RWPE2 (cell line): ENCODE data around the gene MTRFR.

ENCODE experiments used
- ATAC-seq: fragments of 200-7000 bp; cut with Tn5 transposase; 3 replicates; pipeline ENCODE4 v1.9.1; 2021; ENCODE audit warnings: low read depth
- DNase-seq: peaks from one replicate; pipeline ENCODE4 v3.0.0-alpha.2; 2020; ENCODE audit warnings: low spot score
- H3K27ac ChIP-seq: fragments of 450-650 bp; 2 replicates; pipeline ENCODE4 v1.5.1; 2017; ENCODE audit warnings: mild to moderate bottlenecking; ENCODE audit not compliant: poor library complexity, severe bottlenecking
- H3K27me3 ChIP-seq: fragments of 250-450 bp; sonication (Bioruptor Pico); 2 replicates; pipeline ENCODE4 v1.5.1; 2021; ENCODE audit warnings: mild to moderate bottlenecking, moderate library complexity; ENCODE audit not compliant: insufficient read depth, poor library complexity, severe bottlenecking
- H3K36me3 ChIP-seq: fragments of 250-450 bp; sonication (Bioruptor Pico); 2 replicates; pipeline ENCODE4 v1.5.1; 2020; ENCODE audit warnings: low read depth, mild to moderate bottlenecking, moderate library complexity
- H3K4me1 ChIP-seq: fragments of 250-450 bp; sonication (Bioruptor Pico); 2 replicates; pipeline ENCODE4 v1.5.1; 2021; ENCODE audit warnings: mild to moderate bottlenecking, moderate library complexity; ENCODE audit not compliant: insufficient read depth, poor library complexity, severe bottlenecking
- H3K4me3 ChIP-seq: fragments of 250-450 bp; sonication (Bioruptor Pico); 2 replicates; pipeline ENCODE4 v1.5.1; 2021; ENCODE audit warnings: mild to moderate bottlenecking, moderate library complexity; ENCODE audit not compliant: severe bottlenecking
- H3K9me3 ChIP-seq: fragments of 250-450 bp; sonication (Bioruptor Pico); 2 replicates; pipeline ENCODE4 v1.5.1; 2021; ENCODE audit warnings: mild to moderate bottlenecking, moderate library complexity; ENCODE audit not compliant: severe bottlenecking
- TF ChIP-seq, protein P1 (sequence below): fragments of 450-650 bp; IDR thresholded peaks from one replicate; pipeline ENCODE4 v1.5.1; 2017; ENCODE audit warnings: mild to moderate bottlenecking, moderate library complexity; ENCODE audit not compliant: poor library complexity, severe bottlenecking

Gene MTRFR

DNA sequence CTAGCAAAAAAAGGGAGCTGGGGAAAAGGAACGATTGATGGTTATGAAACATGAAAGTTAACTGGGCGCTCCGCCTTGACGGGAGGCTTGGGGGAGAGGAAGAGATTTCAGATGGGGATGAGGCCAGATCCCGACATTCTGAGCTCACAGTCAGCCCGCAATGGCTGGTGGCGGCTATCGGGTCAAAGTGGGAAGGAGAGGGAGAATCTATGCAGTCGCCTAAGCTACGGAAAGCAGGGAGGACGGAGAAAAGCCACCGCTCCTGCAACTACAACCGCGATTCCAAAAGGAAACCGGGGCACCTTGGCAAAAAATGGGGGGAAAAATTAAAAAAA, 797 bp upstream of the MTRFR start:
- Histone ChIP-seq H3K27me3 (no peaks in the 10 kb centered on the region), H3K36me3 (peaks cover 34% of the 10 kb centered on the region), H3K9me3 (no peaks in the 10 kb centered on the region), H3K4me1 (peaks cover 21% of the 10 kb centered on the region), H3K27ac (peak overlapping the region; percentile 44), H3K4me3 (peak overlapping the region; percentile 56)
- TF ChIP-seq, protein P1, sequence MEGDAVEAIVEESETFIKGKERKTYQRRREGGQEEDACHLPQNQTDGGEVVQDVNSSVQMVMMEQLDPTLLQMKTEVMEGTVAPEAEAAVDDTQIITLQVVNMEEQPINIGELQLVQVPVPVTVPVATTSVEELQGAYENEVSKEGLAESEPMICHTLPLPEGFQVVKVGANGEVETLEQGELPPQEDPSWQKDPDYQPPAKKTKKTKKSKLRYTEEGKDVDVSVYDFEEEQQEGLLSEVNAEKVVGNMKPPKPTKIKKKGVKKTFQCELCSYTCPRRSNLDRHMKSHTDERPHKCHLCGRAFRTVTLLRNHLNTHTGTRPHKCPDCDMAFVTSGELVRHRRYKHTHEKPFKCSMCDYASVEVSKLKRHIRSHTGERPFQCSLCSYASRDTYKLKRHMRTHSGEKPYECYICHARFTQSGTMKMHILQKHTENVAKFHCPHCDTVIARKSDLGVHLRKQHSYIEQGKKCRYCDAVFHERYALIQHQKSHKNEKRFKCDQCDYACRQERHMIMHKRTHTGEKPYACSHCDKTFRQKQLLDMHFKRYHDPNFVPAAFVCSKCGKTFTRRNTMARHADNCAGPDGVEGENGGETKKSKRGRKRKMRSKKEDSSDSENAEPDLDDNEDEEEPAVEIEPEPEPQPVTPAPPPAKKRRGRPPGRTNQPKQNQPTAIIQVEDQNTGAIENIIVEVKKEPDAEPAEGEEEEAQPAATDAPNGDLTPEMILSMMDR: no peak
- no peak for DNase-seq
- ATAC-seq: peak; percentile 9; the same call in 1 of the 3 replicates

DNA sequence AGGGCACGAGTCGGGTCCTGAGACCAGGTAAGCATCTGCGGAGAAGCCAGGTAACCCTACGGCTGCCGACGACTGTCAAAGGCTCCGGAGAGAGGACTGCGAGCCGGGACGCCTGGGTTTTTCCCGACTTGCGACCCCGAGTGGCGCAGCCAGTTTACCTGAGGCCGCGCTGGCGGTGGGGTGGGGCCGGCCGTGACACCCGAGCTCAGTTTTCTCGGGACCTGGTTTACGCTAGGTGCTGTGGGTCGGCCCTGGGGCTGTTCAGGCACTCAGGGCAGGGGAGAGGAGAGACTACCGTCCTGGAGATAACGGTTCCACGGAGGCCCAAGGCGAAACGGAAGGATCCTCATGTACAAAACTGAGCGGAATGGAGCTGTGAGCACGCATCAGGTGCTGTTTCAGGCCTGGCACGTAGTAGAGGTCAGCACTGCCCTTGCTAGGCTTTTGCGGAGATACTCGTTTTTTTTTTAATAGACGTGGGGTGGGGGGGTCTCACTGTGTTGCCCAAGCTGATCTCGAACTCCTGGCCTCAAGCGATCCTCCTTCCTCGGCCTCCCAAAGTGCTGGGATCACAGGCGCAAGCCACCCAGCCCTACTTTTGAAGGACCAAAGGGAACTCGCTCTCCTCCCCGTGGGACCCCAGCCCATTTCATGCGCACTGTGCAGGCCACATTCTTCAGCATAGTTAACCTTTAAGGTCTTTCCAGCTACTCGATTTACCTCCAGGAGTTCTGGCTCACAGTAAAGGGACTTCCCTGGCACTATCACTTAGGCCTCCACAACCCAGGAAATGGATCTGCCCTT, 471 bp downstream of the MTRFR start:
- peak; percentile 9 for ATAC-seq
- Histone ChIP-seq H3K4me1 (peaks cover 22% of the 10 kb centered on the region), H3K27ac (peak overlapping the region; percentile 44), H3K27me3 (no peaks in the 10 kb centered on the region), H3K9me3 (no peaks in the 10 kb centered on the region), H3K36me3 (peaks cover 36% of the 10 kb centered on the region), H3K4me3 (peak overlapping the region; percentile 56)
- DNase-seq: no peak
- TF ChIP-seq, protein P1: no peak

DNA sequence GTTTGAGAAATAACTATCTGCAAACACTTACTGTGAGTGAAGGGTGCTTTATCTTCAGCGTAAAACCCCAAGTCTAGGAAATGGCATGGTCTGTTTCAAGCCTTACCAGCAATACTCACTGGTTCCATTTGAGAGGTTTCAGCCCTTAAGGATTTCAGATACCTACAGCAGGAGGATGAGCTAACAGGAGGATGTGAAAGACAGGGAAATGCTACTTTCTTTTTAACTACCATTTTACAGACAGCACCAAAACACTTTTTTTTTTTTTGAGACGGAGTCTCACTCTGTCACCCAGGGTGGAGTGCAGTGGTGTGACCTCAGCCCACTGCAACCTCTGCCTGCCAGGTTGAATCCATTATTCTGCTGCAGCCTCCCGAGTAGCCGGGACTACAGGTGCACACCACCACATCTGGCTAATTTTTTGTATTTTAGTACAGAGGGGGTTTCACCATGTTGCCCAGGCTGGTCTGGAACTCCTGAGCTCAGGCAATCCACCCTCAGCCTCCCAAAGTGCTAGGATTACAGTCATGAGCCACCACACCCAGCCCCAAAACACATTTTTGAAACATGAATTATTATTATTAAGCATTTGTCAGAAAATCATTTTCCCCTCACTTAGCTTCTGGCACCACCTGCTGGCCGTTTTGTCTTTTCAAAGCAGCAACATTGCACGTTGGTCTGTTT, 4.6 kb downstream of the MTRFR start:
- DNase-seq (no peak), ATAC-seq (peak; percentile 13; the same call in 1 of the 3 replicates)
- Histone ChIP-seq H3K27ac (no peak overlapping the region), H3K4me3 (no peak overlapping the region), H3K36me3 (peaks cover 40% of the 10 kb centered on the region), H3K4me1 (peaks cover 13% of the 10 kb centered on the region), H3K9me3 (no peaks in the 10 kb centered on the region), H3K27me3 (no peaks in the 10 kb centered on the region)
- TF ChIP-seq, protein P1: peak; percentile 94

DNA sequence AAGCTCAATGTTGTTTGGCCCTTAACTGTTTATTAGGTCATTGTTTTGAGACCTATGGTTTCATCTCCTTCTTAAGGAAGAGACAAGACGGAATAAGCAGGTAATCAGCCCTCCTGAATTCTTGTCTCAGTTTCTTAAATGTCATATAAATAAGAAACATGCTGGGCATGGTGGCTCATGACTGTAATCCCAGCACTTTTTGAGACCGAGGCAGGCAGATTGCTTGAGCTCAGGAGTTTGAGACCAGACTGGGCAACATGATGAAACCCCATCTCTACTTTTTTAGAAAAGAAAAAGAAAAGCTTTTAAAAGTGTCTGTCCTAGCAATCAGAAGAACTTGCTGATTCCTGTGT, 5.1 kb downstream of the MTRFR start:
- no peak for DNase-seq
- Histone ChIP-seq H3K36me3 (peaks cover 43% of the 10 kb centered on the region), H3K4me3 (no peak overlapping the region), H3K27ac (peak overlapping the region; percentile 13), H3K27me3 (no peaks in the 10 kb centered on the region), H3K9me3 (no peaks in the 10 kb centered on the region), H3K4me1 (peaks cover 13% of the 10 kb centered on the region)
- no peak for ATAC-seq
- TF ChIP-seq, protein P1: peak; percentile 77

DNA sequence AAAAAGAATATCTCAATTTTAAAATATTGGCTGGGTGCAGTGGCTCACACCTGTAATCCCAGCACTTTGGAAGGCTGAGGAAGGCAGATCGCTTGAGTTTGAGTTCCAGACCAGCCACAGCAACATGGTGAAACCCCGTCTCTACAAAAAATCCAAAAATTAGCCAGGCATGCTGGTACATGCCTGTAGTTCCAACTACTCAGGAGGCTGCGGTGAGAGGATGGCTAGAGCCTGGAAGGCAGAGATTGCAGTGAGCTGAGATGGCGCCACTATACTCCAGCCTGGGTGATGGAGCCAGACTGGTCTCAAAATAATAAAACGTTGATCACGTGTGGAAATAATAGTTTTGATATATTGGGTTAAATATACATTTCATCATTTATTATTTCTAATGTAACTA, 5.7 kb downstream of the MTRFR start:
- H3K4me3 ChIP-seq: no peak overlapping the region
- H3K27ac ChIP-seq: peak overlapping the region; percentile 13
- H3K27me3 ChIP-seq: no peaks in the 10 kb centered on the region
- DNase-seq (no peak), ATAC-seq (peak; percentile 44; the same call in 1 of the 3 replicates)
- TF ChIP-seq, protein P1: no peak
- peaks cover 45% of the 10 kb centered on the region for H3K36me3 ChIP-seq
- no peaks in the 10 kb centered on the region for H3K9me3 ChIP-seq
- peaks cover 13% of the 10 kb centered on the region for H3K4me1 ChIP-seq
